ENCODE data around the gene TUBB1.

DNA sequence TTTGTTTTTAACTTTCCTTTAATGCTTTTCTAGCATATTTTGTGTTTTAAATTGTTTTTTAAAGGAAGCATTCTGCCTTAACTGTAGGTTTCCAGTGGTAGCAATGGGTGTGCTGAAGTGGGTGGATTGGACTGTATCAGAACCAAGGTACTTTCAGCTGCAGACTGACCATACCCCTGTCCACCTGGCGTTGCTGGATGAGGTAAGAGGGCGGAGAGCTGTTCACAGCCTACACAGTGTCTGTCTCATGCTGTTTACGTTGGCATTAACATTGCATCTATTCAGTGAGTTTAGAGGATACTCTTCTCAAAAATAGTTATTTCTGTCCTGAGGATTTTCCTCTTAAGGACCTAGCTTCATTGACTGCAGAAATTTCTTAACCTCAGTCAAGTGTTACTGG, 26.3 kb upstream of the TUBB1 start:
- TF ChIP-seq, protein P1, sequence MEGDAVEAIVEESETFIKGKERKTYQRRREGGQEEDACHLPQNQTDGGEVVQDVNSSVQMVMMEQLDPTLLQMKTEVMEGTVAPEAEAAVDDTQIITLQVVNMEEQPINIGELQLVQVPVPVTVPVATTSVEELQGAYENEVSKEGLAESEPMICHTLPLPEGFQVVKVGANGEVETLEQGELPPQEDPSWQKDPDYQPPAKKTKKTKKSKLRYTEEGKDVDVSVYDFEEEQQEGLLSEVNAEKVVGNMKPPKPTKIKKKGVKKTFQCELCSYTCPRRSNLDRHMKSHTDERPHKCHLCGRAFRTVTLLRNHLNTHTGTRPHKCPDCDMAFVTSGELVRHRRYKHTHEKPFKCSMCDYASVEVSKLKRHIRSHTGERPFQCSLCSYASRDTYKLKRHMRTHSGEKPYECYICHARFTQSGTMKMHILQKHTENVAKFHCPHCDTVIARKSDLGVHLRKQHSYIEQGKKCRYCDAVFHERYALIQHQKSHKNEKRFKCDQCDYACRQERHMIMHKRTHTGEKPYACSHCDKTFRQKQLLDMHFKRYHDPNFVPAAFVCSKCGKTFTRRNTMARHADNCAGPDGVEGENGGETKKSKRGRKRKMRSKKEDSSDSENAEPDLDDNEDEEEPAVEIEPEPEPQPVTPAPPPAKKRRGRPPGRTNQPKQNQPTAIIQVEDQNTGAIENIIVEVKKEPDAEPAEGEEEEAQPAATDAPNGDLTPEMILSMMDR (IDR thresholded peaks at IDR 0.05; ENCODE audit: insufficient read depth, low read length, poor library complexity, severe bottlenecking), result no peak
- no peak for TF ChIP-seq EZH2phosphoT487 (conservative IDR thresholded peaks at IDR 0.05; ENCODE audit: low read length)

Measured in SU-DHL-6 (cell line).